T-cell (primary cell): ENCODE data around the gene FCN1. TPM values are rescaled to one million over a fixed set of nuclear protein-coding genes. Genes with fewer than 3 reads are reported as not detected.
A peak's percentile ranks its signal among the peaks of the same experiment; 100 is the strongest.

Source experiments
- ATAC-seq, 4 experiments: fragments of 200-7000 bp in 3 of 4; fragments of 150-1000 bp in 1 of 4; cut with Tn5 transposase; replicated peaks in 1 of 4; 1 replicate in 3 of 4; 2 replicates in 1 of 4; pipeline ENCODE4 v1.10.0; 2021; ENCODE audit warnings: moderate library complexity in 3 of 4, mild to moderate bottlenecking in 2 of 4, moderate number of reproducible peaks in 1 of 4
- CTCF ChIA-PET, 2 donors: fragments of 300-600 bp; sonication (Branson Sonifier 250); formaldehyde crosslinking; loops; one replicate each; lab custom pipeline; 2022; ENCODE audit warnings: antibody characterized with exemption in 2 of 2; lab: Charles Lee
- POLR2A ChIA-PET, 2 donors: fragments of 300-600 bp; sonication (Branson Sonifier 250); formaldehyde crosslinking; loops; one replicate each; lab custom pipeline; 2022; ENCODE audit warnings: antibody characterized with exemption in 2 of 2; lab: Charles Lee
- DNase-seq, 35 experiments: peaks; one replicate each; pipeline versions ENCODE4 v3.0.0 to v3.0.0-alpha.2; 2013 to 2023
- H3K27ac ChIP-seq: one replicate; pipeline ENCODE4 v1.5.1; 2013; ENCODE audit warnings: low read length
- H3K27me3 ChIP-seq, 2 experiments: replicated peaks in 1 of 2; 1 replicate in 1 of 2; 2 replicates in 1 of 2; pipeline versions ENCODE4 v1.6.1 to v1.7.0; 2013; ENCODE audit warnings: low read length in 1 of 2, mixed read lengths in 1 of 2; ENCODE audit not compliant: control insufficient read depth in 2 of 2, insufficient read depth in 2 of 2; ENCODE audit errors: extremely low read depth in 1 of 2
- H3K36me3 ChIP-seq, 2 donors: 1 replicate in 1 of 2; 2 replicates in 1 of 2; pipeline versions ENCODE4 v1.6.1 to v1.7.0; 2013; ENCODE audit warnings: low read length in 1 of 2; ENCODE audit not compliant: control insufficient read depth in 2 of 2, insufficient read depth in 1 of 2; ENCODE audit errors: extremely low read depth in 1 of 2
- H3K4me1 ChIP-seq, 2 experiments: 1 replicate in 1 of 2; 2 replicates in 1 of 2; pipeline versions ENCODE4 v1.6.1 to v1.7.0; 2013; ENCODE audit warnings: low read length in 2 of 2, mixed read lengths in 1 of 2; ENCODE audit not compliant: insufficient read depth in 2 of 2, control insufficient read depth in 1 of 2; ENCODE audit errors: extremely low read depth in 1 of 2
- H3K4me3 ChIP-seq, 2 donors: 1 replicate in 1 of 2; 2 replicates in 1 of 2; pipeline versions ENCODE4 v1.5.1 to v1.7.0; 2013; ENCODE audit warnings: mild to moderate bottlenecking in 2 of 2, low read length in 1 of 2, moderate library complexity in 1 of 2; ENCODE audit not compliant: control insufficient read depth in 1 of 2; ENCODE audit errors: extremely low read depth in 1 of 2
- H3K9me3 ChIP-seq: 2 replicates; pipeline ENCODE4 v1.7.0; 2013
- H3K27ac Mint-ChIP-seq, 2 donors: one replicate each; pipeline ENCODE4 v1.8.0; 2020 to 2021; ENCODE audit warnings: mild to moderate bottlenecking in 2 of 2, mixed read lengths in 2 of 2
- H3K27me3 Mint-ChIP-seq, 2 donors: one replicate each; pipeline ENCODE4 v1.8.0; 2021 to 2022; ENCODE audit warnings: mixed read lengths in 2 of 2
- H3K36me3 Mint-ChIP-seq: one replicate; pipeline ENCODE4 v1.8.0; 2021; ENCODE audit warnings: mixed read lengths
- H3K4me1 Mint-ChIP-seq, 3 donors: one replicate each; pipeline ENCODE4 v1.8.0; 2020 to 2022; ENCODE audit warnings: mixed read lengths in 3 of 3, mild to moderate bottlenecking in 1 of 3
- H3K4me3 Mint-ChIP-seq, 3 donors: one replicate each; pipeline ENCODE4 v1.8.0; 2020 to 2022; ENCODE audit warnings: mild to moderate bottlenecking in 3 of 3, mixed read lengths in 3 of 3, moderate library complexity in 3 of 3
- H3K9me3 Mint-ChIP-seq, 3 donors: one replicate each; pipeline ENCODE4 v1.8.0; 2020 to 2022; ENCODE audit warnings: mixed read lengths in 3 of 3
- WGBS: methylation state at CpG from one replicate; pipeline ENCODE4 v1.1.5; 2013; ENCODE audit warnings: missing lambda C conversion rate; ENCODE audit not compliant: insufficient coverage; 5-methylcytosine and 5-hydroxymethylcytosine counted together
- total RNA-seq, 35 experiments: library from RNA in 6 of 35; stranded (reverse) in 6 of 35; fragments of 120-200 nt in 1 of 35; gene quantifications; one replicate each; pipeline versions ENCODE4 v1.2.1 to v1.2.4 and lab custom pipeline; 2013 to 2026

FCN1 gene
- total RNA-seq, 5 donors from 2014 or later (not counting 1 experiment from before 2014, with no cell fraction given): 0.25 to 1.8 (median 0.55) TPM; not detected in 1

GRCh38 chr9:134870746-134871662 lies 46.7 kb downstream of the FCN1 start:
- Mint-ChIP-seq H3K4me3 (no peak overlapping the region), H3K4me1 (no peaks in the 10 kb centered on the region), H3K9me3 (no peaks in the 10 kb centered on the region), H3K27me3 (peaks cover 0 to 2% of the 10 kb centered on the region in 2 donors), H3K36me3 (no peaks in the 10 kb centered on the region), H3K27ac (no peak overlapping the region)
- DNase-seq: peak in 1 of 35 experiments; percentile 17
- Histone ChIP-seq H3K4me3 (no peak overlapping the region), H3K27ac (no peak overlapping the region), H3K36me3 (no peaks in the 10 kb centered on the region), H3K27me3 (peaks cover 0 to 7% of the 10 kb centered on the region in 2 experiments), H3K9me3 (no peaks in the 10 kb centered on the region), H3K4me1 (no peaks in the 10 kb centered on the region)
- CTCF ChIA-PET: no interaction called here
- POLR2A ChIA-PET: no interaction called here
- no peak for ATAC-seq
- WGBS: 89% methylated on average over 12 of the region's 30 CpGs

GRCh38 chr9:134870301-134870694 lies 47.4 kb downstream of the FCN1 start:
- H3K9me3 ChIP-seq: no peaks in the 10 kb centered on the region
- Mint-ChIP-seq H3K9me3 (no peaks in the 10 kb centered on the region), H3K27me3 (peaks cover 0 to 2% of the 10 kb centered on the region in 2 donors), H3K27ac (no peak overlapping the region), H3K36me3 (no peaks in the 10 kb centered on the region), H3K4me3 (no peak overlapping the region), H3K4me1 (no peaks in the 10 kb centered on the region)
- CTCF ChIA-PET: no interaction called here
- H3K27ac ChIP-seq: no peak overlapping the region
- 84% methylated on average over 11 of the region's 11 CpGs for WGBS
- POLR2A ChIA-PET: no interaction called here
- DNase-seq: no peak
- ATAC-seq: no peak
- H3K27me3 ChIP-seq: peaks cover 0 to 7% of the 10 kb centered on the region in 2 experiments
- no peak overlapping the region for H3K4me3 ChIP-seq
- no peaks in the 10 kb centered on the region for H3K36me3 ChIP-seq
- no peaks in the 10 kb centered on the region for H3K4me1 ChIP-seq

GRCh38 chr9:134869554-134870300 lies 48.0 kb downstream of the FCN1 start:
- peaks cover 0 to 2% of the 10 kb centered on the region in 2 donors for H3K27me3 Mint-ChIP-seq
- Histone ChIP-seq H3K4me1 (no peaks in the 10 kb centered on the region), H3K27ac (no peak overlapping the region), H3K9me3 (no peaks in the 10 kb centered on the region), H3K4me3 (no peak overlapping the region), H3K27me3 (peaks cover 0 to 12% of the 10 kb centered on the region in 2 experiments), H3K36me3 (no peaks in the 10 kb centered on the region)
- H3K4me3 Mint-ChIP-seq: no peak overlapping the region
- WGBS: 92% methylated on average over 6 of the region's 17 CpGs
- CTCF ChIA-PET: no interaction called here
- POLR2A ChIA-PET: no interaction called here
- ATAC-seq: no peak
- no peak overlapping the region for H3K27ac Mint-ChIP-seq
- H3K4me1 Mint-ChIP-seq: no peaks in the 10 kb centered on the region
- peak in 1 of 35 experiments; percentile 22 for DNase-seq
- H3K36me3 Mint-ChIP-seq: no peaks in the 10 kb centered on the region
- no peaks in the 10 kb centered on the region for H3K9me3 Mint-ChIP-seq

- Mint-ChIP-seq H3K27me3 (peaks cover 0 to 7% of the 10 kb centered on the region in 2 donors), H3K9me3 (no peaks in the 10 kb centered on the region), H3K27ac (no peak overlapping the region), H3K4me1 (no peaks in the 10 kb centered on the region), H3K36me3 (no peaks in the 10 kb centered on the region), H3K4me3 (no peak overlapping the region)
- Histone ChIP-seq H3K27me3 (peaks cover 0 to 19% of the 10 kb centered on the region in 2 experiments), H3K9me3 (no peaks in the 10 kb centered on the region), H3K4me1 (no peaks in the 10 kb centered on the region), H3K36me3 (no peaks in the 10 kb centered on the region), H3K27ac (no peak overlapping the region), H3K4me3 (no peak overlapping the region)
- CTCF ChIA-PET: no interaction called here
- DNase-seq (peak in 1 of 35 experiments; percentile 21), ATAC-seq (no peak)
- POLR2A ChIA-PET: no interaction called here
- WGBS: 81% methylated on average over 18 of the region's 25 CpGs
Measured at GRCh38 chr9:134868751-134869553, 48.8 kb downstream of the FCN1 start.

GRCh38 chr9:134867917-134868750 lies 49.6 kb downstream of the FCN1 start:
- H3K27ac Mint-ChIP-seq: no peak overlapping the region
- no peak overlapping the region for H3K4me3 ChIP-seq
- ChIA-PET POLR2A (no interaction called here), CTCF (no interaction called here)
- H3K4me1 Mint-ChIP-seq: no peaks in the 10 kb centered on the region
- H3K27me3 Mint-ChIP-seq: peaks cover 0 to 8% of the 10 kb centered on the region in 2 donors
- no peaks in the 10 kb centered on the region for H3K4me1 ChIP-seq
- no peaks in the 10 kb centered on the region for H3K9me3 ChIP-seq
- no peak overlapping the region for H3K4me3 Mint-ChIP-seq
- WGBS: 85% methylated on average over 19 of the region's 22 CpGs
- H3K9me3 Mint-ChIP-seq: no peaks in the 10 kb centered on the region
- H3K36me3 Mint-ChIP-seq: no peaks in the 10 kb centered on the region
- no peak for ATAC-seq
- peak in 1 of 35 experiments; percentile 21 for DNase-seq
- no peak overlapping the region for H3K27ac ChIP-seq
- H3K36me3 ChIP-seq: no peaks in the 10 kb centered on the region
- H3K27me3 ChIP-seq: peaks cover 0 to 26% of the 10 kb centered on the region in 2 experiments
